ENCODE results near the gene KANSL2.

DNA sequence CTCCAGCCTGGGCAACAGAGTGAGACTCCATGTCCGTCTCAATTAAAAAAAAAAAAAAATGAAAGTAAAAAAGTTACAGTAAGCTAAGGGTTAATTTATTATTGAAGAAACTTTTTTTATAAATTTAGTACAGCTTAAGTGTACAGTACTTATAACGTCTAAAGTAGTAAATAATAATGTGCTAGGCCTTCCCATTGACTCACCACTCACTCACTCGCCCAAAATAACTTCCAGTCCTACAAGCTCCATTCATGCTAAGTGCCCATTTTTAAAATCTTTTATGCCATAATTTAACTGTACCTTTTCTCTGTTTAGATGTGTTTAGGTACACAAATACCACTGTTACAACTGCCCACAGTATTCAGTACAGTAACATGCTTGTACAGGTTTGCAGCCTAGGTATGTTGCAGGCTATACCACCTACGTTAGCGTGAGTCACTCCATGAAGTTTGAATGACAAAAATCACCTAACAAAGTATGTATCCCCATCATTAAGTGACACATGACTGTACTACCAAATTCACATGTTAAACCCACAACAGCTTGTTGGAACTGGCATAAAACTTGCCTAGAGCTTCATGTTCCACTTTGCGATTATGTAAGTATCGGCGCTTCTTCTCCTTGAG is 10.7 kb downstream of the KANSL2 start:
- no peak for TF ChIP-seq EZH2phosphoT487 (IDR thresholded peaks at IDR 0.05; ENCODE audit: borderline replicate concordance)
- no peak for TF ChIP-seq POLR2AphosphoS5 (IDR thresholded peaks at IDR 0.05; ENCODE audit: low read depth, low read length)
- TF ChIP-seq, protein P1, sequence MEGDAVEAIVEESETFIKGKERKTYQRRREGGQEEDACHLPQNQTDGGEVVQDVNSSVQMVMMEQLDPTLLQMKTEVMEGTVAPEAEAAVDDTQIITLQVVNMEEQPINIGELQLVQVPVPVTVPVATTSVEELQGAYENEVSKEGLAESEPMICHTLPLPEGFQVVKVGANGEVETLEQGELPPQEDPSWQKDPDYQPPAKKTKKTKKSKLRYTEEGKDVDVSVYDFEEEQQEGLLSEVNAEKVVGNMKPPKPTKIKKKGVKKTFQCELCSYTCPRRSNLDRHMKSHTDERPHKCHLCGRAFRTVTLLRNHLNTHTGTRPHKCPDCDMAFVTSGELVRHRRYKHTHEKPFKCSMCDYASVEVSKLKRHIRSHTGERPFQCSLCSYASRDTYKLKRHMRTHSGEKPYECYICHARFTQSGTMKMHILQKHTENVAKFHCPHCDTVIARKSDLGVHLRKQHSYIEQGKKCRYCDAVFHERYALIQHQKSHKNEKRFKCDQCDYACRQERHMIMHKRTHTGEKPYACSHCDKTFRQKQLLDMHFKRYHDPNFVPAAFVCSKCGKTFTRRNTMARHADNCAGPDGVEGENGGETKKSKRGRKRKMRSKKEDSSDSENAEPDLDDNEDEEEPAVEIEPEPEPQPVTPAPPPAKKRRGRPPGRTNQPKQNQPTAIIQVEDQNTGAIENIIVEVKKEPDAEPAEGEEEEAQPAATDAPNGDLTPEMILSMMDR (IDR thresholded peaks at IDR 0.05 in 2 of 3, conservative IDR thresholded peaks at IDR 0.05 in 1 of 3; ENCODE audit: borderline replicate concordance in 1 of 3, insufficient read depth in 1 of 3, low read depth in 2 of 3, low read length in 2 of 3): no peak
- TF ChIP-seq, protein P2, sequence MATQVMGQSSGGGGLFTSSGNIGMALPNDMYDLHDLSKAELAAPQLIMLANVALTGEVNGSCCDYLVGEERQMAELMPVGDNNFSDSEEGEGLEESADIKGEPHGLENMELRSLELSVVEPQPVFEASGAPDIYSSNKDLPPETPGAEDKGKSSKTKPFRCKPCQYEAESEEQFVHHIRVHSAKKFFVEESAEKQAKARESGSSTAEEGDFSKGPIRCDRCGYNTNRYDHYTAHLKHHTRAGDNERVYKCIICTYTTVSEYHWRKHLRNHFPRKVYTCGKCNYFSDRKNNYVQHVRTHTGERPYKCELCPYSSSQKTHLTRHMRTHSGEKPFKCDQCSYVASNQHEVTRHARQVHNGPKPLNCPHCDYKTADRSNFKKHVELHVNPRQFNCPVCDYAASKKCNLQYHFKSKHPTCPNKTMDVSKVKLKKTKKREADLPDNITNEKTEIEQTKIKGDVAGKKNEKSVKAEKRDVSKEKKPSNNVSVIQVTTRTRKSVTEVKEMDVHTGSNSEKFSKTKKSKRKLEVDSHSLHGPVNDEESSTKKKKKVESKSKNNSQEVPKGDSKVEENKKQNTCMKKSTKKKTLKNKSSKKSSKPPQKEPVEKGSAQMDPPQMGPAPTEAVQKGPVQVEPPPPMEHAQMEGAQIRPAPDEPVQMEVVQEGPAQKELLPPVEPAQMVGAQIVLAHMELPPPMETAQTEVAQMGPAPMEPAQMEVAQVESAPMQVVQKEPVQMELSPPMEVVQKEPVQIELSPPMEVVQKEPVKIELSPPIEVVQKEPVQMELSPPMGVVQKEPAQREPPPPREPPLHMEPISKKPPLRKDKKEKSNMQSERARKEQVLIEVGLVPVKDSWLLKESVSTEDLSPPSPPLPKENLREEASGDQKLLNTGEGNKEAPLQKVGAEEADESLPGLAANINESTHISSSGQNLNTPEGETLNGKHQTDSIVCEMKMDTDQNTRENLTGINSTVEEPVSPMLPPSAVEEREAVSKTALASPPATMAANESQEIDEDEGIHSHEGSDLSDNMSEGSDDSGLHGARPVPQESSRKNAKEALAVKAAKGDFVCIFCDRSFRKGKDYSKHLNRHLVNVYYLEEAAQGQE (IDR thresholded peaks at IDR 0.05; ENCODE audit: low read depth): no peak
- TF ChIP-seq JUND (IDR thresholded peaks at IDR 0.05): no peak

Measured in HCT116 (cell line).